HCT116 (cell line): ENCODE measurements around the gene GNA15. TPM values are rescaled to one million over a fixed set of nuclear protein-coding genes. Genes with fewer than 3 reads are reported as not detected.

Source experiments
- ATAC-seq: fragments of 200-7000 bp; cut with Tn5 transposase; 2 replicates; pipeline ENCODE4 v1.9.1; 2020; ENCODE audit warnings: mild to moderate bottlenecking, moderate library complexity
- BruUV-seq: library from RNA; stranded (reverse); fragments of 400-500 nt; replicated peaks from 2 replicates; lab custom pipeline; 2021; lab: Mats Ljungman, UMichigan
- CTCF ChIA-PET: fragments of 300-600 bp; sonication (Branson Sonifier 250); formaldehyde crosslinking; loops from one replicate; lab custom pipeline; 2021; ENCODE audit warnings: antibody characterized with exemption; lab: Charles Lee
- POLR2A ChIA-PET: fragments of 300-600, 350-600 bp; sonication (Branson Sonifier 250); formaldehyde crosslinking; loops from one replicate; lab custom pipeline; 2021; ENCODE audit warnings: antibody characterized with exemption; lab: Charles Lee
- RAD21 ChIA-PET, 2 experiments: fragments of 300-600 bp; sonication (Branson Sonifier 250); formaldehyde crosslinking; loops; one replicate each; lab custom pipeline; 2023; ENCODE audit warnings: low total read pairs in 2 of 2; ENCODE audit not compliant: uncharacterized antibody in 2 of 2, unreplicated experiment in 2 of 2, low non-redundant PET in 1 of 2; lab: Charles Lee
- DNase-seq: peaks from one replicate; pipeline ENCODE4 v3.0.0-alpha.2; 2010; ENCODE audit warnings: low read depth, low spot score
- H2AFZ ChIP-seq: fragments of 200-600 bp; shearing (Covaris generic), sonication (generic); 2 replicates; pipeline ENCODE4 v1.6.1; 2017; ENCODE audit warnings: low read depth, mixed run types, mixed read lengths, antibody characterized with exemption, low read length; ENCODE audit not compliant: poor library complexity, severe bottlenecking
- H3K27ac ChIP-seq: 2 replicates; pipeline ENCODE4 v1.5.1; 2012; ENCODE audit warnings: low read depth, low read length
- H3K27me3 ChIP-seq: fragments of 200-600 bp; sonication (generic); 2 replicates; pipeline ENCODE4 v1.6.1; 2016; ENCODE audit warnings: mixed run types, low read length, mixed read lengths; ENCODE audit not compliant: insufficient read depth
- H3K36me3 ChIP-seq, 2 experiments: fragments of 200-500 bp in 1 of 2; fragments of 200-600 bp in 1 of 2; sonication (Bioruptor generic) in 1 of 2; sonication (generic) in 1 of 2; 2 replicates each; pipeline versions ENCODE4 v1.5.1 to v1.6.1; 2014 to 2016; ENCODE audit warnings: low read length in 2 of 2, inconsistent platforms in 1 of 2, mixed read lengths in 1 of 2, mixed run types in 1 of 2; ENCODE audit not compliant: insufficient read depth in 2 of 2, control insufficient read depth in 1 of 2
- H3K4me1 ChIP-seq, 2 experiments: fragments of 200-600 bp in 1 of 2; sonication (generic) in 1 of 2; 2 replicates each; pipeline versions ENCODE4 v1.5.1 to v1.6.1; 2012 to 2017; ENCODE audit warnings: low read length in 2 of 2, inconsistent platforms in 1 of 2, mild to moderate bottlenecking in 1 of 2, mixed read lengths in 1 of 2, mixed run types in 1 of 2, moderate library complexity in 1 of 2; ENCODE audit not compliant: insufficient read depth in 2 of 2, control insufficient read depth in 1 of 2
- H3K4me2 ChIP-seq: fragments of 200-600 bp; sonication (generic); 2 replicates; pipeline ENCODE4 v1.6.1; 2017; ENCODE audit warnings: mixed run types, low read length, mixed read lengths
- H3K4me3 ChIP-seq, 2 experiments: fragments of 200-600 bp in 1 of 2; sonication (generic) in 1 of 2; replicated peaks in 1 of 2; 2 replicates each; pipeline ENCODE4 v1.5.1; 2011 to 2016; ENCODE audit warnings: low read length in 2 of 2, control low read depth in 1 of 2, low read depth in 1 of 2, mild to moderate bottlenecking in 1 of 2, mixed read lengths in 1 of 2, mixed run types in 1 of 2
- H3K79me2 ChIP-seq: fragments of 200-600 bp; sonication (generic); 2 replicates; pipeline ENCODE4 v1.6.1; 2017; ENCODE audit warnings: mild to moderate bottlenecking, mixed run types, low read length, moderate library complexity, mixed read lengths; ENCODE audit not compliant: insufficient read depth
- H3K9ac ChIP-seq: fragments of 200-600 bp; sonication (generic); 2 replicates; pipeline ENCODE4 v1.6.1; 2016; ENCODE audit warnings: low read length, mixed read lengths
- H3K9me2 ChIP-seq: fragments of 200-600 bp; sonication (generic), shearing (Covaris generic); 2 replicates; pipeline ENCODE4 v1.6.1; 2017; ENCODE audit warnings: mixed run types, mild to moderate bottlenecking, moderate library complexity; ENCODE audit not compliant: insufficient read depth
- H3K9me3 ChIP-seq, 2 experiments: fragments of 200-500 bp in 1 of 2; fragments of 200-600 bp in 1 of 2; sonication (Bioruptor generic) in 1 of 2; sonication (generic) in 1 of 2; 2 replicates each; pipeline ENCODE4 v1.6.1; 2014 to 2017; ENCODE audit warnings: low read length in 2 of 2, mixed read lengths in 2 of 2, inconsistent platforms in 1 of 2, low read depth in 1 of 2, mild to moderate bottlenecking in 1 of 2, mixed run types in 1 of 2, moderate library complexity in 1 of 2; ENCODE audit not compliant: control insufficient read depth in 1 of 2, insufficient read depth in 1 of 2
- H4K20me1 ChIP-seq: fragments of 200-600 bp; sonication (generic), shearing (Covaris generic); 2 replicates; pipeline ENCODE4 v1.6.1; 2017; ENCODE audit warnings: mixed run types, mild to moderate bottlenecking, moderate library complexity; ENCODE audit not compliant: insufficient read depth
- ATF3 ChIP-seq: IDR thresholded peaks from 2 replicates; pipeline ENCODE4 v1.6.1; 2012
- CBX3 ChIP-seq: IDR thresholded peaks from 2 replicates; pipeline ENCODE4 v1.6.1; 2012; ENCODE audit warnings: low read depth
- CTCF ChIP-seq, 3 experiments: fragments of 200-600 bp in 1 of 3; sonication (generic) in 1 of 3; IDR thresholded peaks in 2 of 3; conservative IDR thresholded peaks in 1 of 3; 2 replicates each; pipeline ENCODE4 v1.5.1; 2012 to 2017; ENCODE audit warnings: low read depth in 2 of 3, low read length in 2 of 3, antibody characterized with exemption in 1 of 3, borderline replicate concordance in 1 of 3, control low read depth in 1 of 3, mild to moderate bottlenecking in 1 of 3, mixed read lengths in 1 of 3, mixed run types in 1 of 3, moderate library complexity in 1 of 3; ENCODE audit not compliant: insufficient read depth in 1 of 3
- ELF1 ChIP-seq: IDR thresholded peaks from 2 replicates; pipeline ENCODE4 v1.6.1; 2012; ENCODE audit warnings: low read depth, borderline replicate concordance
- EZH2phosphoT487 ChIP-seq: fragments of 200-600 bp; IDR thresholded peaks from 2 replicates; pipeline ENCODE4 v1.6.1; 2018; ENCODE audit warnings: antibody characterized with exemption, borderline replicate concordance
- JUND ChIP-seq: IDR thresholded peaks from 2 replicates; pipeline ENCODE4 v1.6.1; 2012
- POLR2A ChIP-seq: IDR thresholded peaks from 2 replicates; pipeline ENCODE4 v1.7.0; 2011; ENCODE audit warnings: borderline replicate concordance; ENCODE audit not compliant: insufficient read depth, insufficient read length; ENCODE audit errors: extremely low read depth
- RAD21 ChIP-seq: IDR thresholded peaks from 2 replicates; pipeline ENCODE4 v1.6.1; 2012; ENCODE audit warnings: low read depth, mild to moderate bottlenecking
- REST ChIP-seq: IDR thresholded peaks from 2 replicates; pipeline ENCODE4 v1.6.1; 2012; ENCODE audit warnings: low read depth
- SIN3A ChIP-seq: IDR thresholded peaks from 2 replicates; pipeline ENCODE4 v1.6.1; 2012; ENCODE audit warnings: low read depth
- SRF ChIP-seq: IDR thresholded peaks from 2 replicates; pipeline ENCODE4 v1.6.1; 2012; ENCODE audit warnings: low read depth
- ZFX ChIP-seq: fragments of 450-650 bp; IDR thresholded peaks from 2 replicates; pipeline ENCODE4 v1.6.1; 2017
- ZNF274 ChIP-seq: fragments of 200-500 bp; sonication (Bioruptor generic); IDR thresholded peaks from 2 replicates; pipeline ENCODE4 v1.6.1; 2014; ENCODE audit warnings: mild to moderate bottlenecking, low read depth, low read length, inconsistent platforms
- intact Hi-C: fragments of 100-400 bp; cut with micrococcal nuclease; formaldehyde crosslinking; loops from 2 replicates; pipeline ENCODE4 v1.10.0; 2022
- total RNA-seq: library from RNA; stranded (reverse); gene quantifications from one replicate; pipeline ENCODE4 v1.2.1, GENCODE V29; 2021; ENCODE audit not compliant: unreplicated experiment

Gene GNA15
- total RNA-seq, 1 experiment from 2014 or later = 1.5 TPM

DNA sequence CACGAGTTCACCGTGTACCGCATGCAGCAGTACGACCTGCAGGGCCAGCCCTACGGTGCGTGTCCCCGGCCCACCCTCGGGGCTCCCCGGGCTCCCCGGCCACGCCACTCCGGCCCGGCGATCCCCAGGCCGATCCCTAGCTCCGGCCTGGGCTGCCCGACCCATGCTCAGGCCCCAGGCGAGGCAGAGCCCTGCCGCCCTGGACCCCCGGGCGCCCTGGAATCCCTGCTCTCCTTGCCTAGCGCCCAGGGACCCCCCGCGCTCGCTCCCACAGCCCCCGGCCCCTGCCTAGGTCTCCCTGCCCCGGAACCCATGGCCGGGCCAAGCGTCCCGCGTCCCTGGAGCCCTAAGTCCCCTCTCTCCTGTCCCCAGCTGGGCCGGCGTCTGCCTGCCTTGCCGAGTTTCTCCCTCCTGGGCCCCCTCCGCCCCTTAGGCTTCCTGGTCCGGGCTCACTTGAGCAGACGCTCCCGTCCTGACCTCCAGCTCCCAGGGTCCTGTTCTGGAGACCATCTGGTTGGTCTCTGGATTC is 50.4 kb downstream of the GNA15 start:
- Histone ChIP-seq H3K36me3 (peaks cover 3 to 28% of the 10 kb centered on the region in 2 experiments; a peak in 2 of 4 replicates), H4K20me1 (peaks cover 9% of the 10 kb centered on the region; the same call in 1 of the 2 replicates), H3K79me2 (peaks cover 54% of the 10 kb centered on the region), H3K9me3 (no peaks in the 10 kb centered on the region), H3K4me3 (peak overlapping the region; percentile 94 to 96), H3K27me3 (no peaks in the 10 kb centered on the region), H3K9me2 (no peaks in the 10 kb centered on the region), H3K4me1 (peaks cover 12 to 32% of the 10 kb centered on the region in 2 experiments; a peak in 3 of 4 replicates), H3K9ac (peak overlapping the region; percentile 96), H3K27ac (peak overlapping the region; percentile 83), H3K4me2 (peak overlapping the region; percentile 76), H2AFZ (no peak overlapping the region)
- CTCF ChIA-PET = interaction anchor here (1.4 kb wide), 1 partner anchor 25 kb away, joined by 3 read pairs; no protein-coding TSS in a partner anchor
- RAD21 ChIA-PET = no interaction called here
- intact Hi-C loops = no loop called here
- peak; percentile 88; the same call in 1 of the 2 replicates for TF ChIP-seq ZFX
- TF ChIP-seq CTCF (IDR thresholded peaks at IDR 0.05 in 2 of 3, conservative IDR thresholded peaks at IDR 0.05 in 1 of 3; ENCODE audit: borderline replicate concordance in 1 of 3, insufficient read depth in 1 of 3, low read depth in 2 of 3, low read length in 2 of 3) = no peak
- peak; percentile 51 for ATAC-seq
- POLR2A ChIA-PET = no interaction called here
- no peak for DNase-seq
- no TSS peak for BruUV-seq

DNA sequence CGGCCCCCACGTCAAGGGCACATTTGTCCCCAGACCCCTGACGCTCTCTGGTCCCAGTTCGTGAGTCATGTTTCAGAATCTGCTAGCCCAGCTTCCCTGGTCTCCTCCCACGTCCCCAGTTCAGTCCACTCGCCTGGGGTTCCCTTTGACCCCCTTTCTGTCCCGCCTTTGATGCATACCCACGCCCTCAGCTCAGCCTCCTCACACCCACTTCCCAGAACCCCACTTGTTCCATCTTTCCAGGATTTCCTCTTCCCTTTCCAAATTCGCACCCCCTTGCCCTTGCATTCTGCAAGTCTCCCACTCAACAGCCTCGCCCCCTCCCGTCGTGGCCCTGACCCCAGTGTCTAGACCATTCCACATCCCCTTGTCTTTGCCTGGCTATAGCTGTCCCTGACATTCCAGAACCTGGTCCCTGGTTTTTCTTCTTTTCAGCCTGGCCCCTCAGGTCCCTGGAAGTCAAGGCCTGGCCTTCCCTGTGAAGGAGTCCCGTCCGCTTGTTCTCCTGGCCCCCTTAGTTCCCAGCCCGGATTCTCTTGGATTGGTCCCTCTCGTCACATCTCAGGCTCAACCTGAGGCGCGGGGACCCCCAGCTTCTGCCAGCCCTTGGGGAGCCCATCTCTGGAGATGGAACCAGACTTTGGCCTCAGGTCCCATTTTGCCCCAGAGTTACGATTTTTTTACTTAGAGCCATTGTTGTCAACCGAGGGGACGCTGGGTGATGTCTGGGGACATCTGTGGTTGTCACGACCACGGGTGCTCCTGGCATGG is 51.2 kb downstream of the GNA15 start:
- Histone ChIP-seq H3K4me2 (peak overlapping the region; percentile 76), H2AFZ (no peak overlapping the region), H3K27me3 (no peaks in the 10 kb centered on the region), H3K4me1 (peaks cover 12 to 32% of the 10 kb centered on the region in 2 experiments; a peak in 3 of 4 replicates), H3K9me3 (no peaks in the 10 kb centered on the region), H3K79me2 (peaks cover 63% of the 10 kb centered on the region), H3K9me2 (no peaks in the 10 kb centered on the region), H3K4me3 (peak overlapping the region; percentile 94 to 96), H3K27ac (peak overlapping the region; percentile 83; the same call in 1 of the 2 replicates), H4K20me1 (peaks cover 9% of the 10 kb centered on the region; the same call in 1 of the 2 replicates), H3K36me3 (peaks cover 4 to 28% of the 10 kb centered on the region in 2 experiments; a peak in 2 of 4 replicates), H3K9ac (peak overlapping the region; percentile 96)
- TSS peak; percentile 47 for BruUV-seq
- RAD21 ChIA-PET = no interaction called here
- intact Hi-C loops = no loop called here
- DNase-seq (no peak), ATAC-seq (no peak)
- CTCF ChIA-PET = interaction anchor here (1.4 kb wide), 1 partner anchor 24 kb away, joined by 3 read pairs; no protein-coding TSS in a partner anchor
- POLR2A ChIA-PET = no interaction called here
- TF ChIP-seq JUND (no peak), SIN3A (no peak), SRF (no peak), ATF3 (no peak), EZH2phosphoT487 (no peak), ELF1 (no peak), RAD21 (no peak), CBX3 (no peak), POLR2A (no peak), ZNF274 (no peak), REST (no peak), ZFX (no peak)
